ENCODE data around the gene B4GALNT3. TPM values are rescaled to one million over a fixed set of nuclear protein-coding genes. Genes with fewer than 3 reads are reported as not detected.

B4GALNT3 gene
- total and polyA plus RNA-seq, 2 experiments from 2014 or later: 0.11 TPM; not detected in 1

DNA sequence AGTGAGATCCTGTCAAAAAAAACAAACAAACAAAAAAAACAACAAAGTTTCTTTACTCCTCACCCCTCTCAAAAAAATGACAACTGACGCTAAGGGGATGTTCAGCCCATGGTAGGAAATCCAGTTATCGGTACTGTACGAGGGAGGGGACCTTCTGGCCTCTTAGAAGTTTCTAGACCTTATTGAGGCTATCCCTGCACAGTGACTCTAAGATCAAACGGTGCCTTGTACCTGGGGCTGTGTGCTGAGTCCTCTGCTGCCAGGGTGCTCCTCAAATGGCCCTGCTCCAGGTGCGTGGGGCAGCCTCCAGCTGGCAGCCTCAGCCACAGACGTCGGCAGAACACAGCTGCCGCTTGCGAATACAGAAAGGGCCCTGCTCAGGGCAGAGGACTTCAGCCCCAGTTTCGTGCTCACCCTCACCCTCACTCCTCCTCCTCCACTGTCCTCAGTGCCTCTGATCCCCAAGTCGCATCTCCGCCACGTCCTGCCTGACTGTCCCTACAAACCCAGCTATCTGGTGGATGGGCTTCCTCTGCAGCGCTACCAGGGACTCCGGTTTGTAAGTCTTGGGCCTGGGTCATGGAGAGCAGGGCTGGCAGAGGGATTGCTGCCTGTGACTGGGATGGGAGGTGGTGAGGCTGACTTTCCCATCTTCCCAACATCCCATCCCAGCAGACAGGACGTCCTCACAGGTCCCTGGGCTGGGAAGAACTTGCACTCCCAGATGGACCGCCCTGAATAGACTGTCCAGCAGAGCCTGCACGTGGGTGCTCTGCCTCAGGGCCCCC is 90.9 kb downstream of the B4GALNT3 start:
- in situ Hi-C loops (cut with MboI): loop anchor here (5.0 kb wide), 1 partner anchor 103 kb away; no protein-coding TSS in a partner anchor
- Histone ChIP-seq H3K27me3 (replicated peaks; ENCODE audit: insufficient read depth) (peaks cover 26% of the 10 kb centered on the region), H3K27ac (no peak overlapping the region), H3F3A (ENCODE audit: insufficient read depth) (no peaks in the 10 kb centered on the region), H3K4me2 (ENCODE audit: unreplicated experiment) (no peak overlapping the region), H3K9ac (no peak overlapping the region), H4K20me1 (ENCODE audit: insufficient read depth) (no peaks in the 10 kb centered on the region), H3K4me1 (ENCODE audit: insufficient read depth) (peaks cover 5% of the 10 kb centered on the region; the same call in 1 of the 2 replicates), H3K9me3 (ENCODE audit: low read depth) (no peaks in the 10 kb centered on the region), H2AFZ (no peak overlapping the region), H3K4me3 (no peak overlapping the region), H3K9me2 (ENCODE audit: insufficient read depth) (no peaks in the 10 kb centered on the region), H3K36me3 (ENCODE audit: low read depth) (no peaks in the 10 kb centered on the region), H3K79me2 (ENCODE audit: insufficient read depth) (no peaks in the 10 kb centered on the region)
- WGBS, 2 experiments (ENCODE audit: low coverage in 1 of 2, low lambda C conversion rate in 2 of 2, missing lambda C conversion rate in 2 of 2): 72 to 75% methylated on average over 18 of the region's 18 CpGs
- TF ChIP-seq EZH2 (IDR thresholded peaks at IDR 0.05; ENCODE audit: insufficient read depth, poor library complexity, severe bottlenecking) (no peak), EZH2phosphoT487 (IDR thresholded peaks at IDR 0.05; ENCODE audit: insufficient read depth, low read depth) (no peak)
- DNase-seq: no peak

GRCh38 chr12:552466-552865 is 92.7 kb downstream of the B4GALNT3 start:
- Histone ChIP-seq H3K79me2 (ENCODE audit: insufficient read depth) (no peaks in the 10 kb centered on the region), H2AFZ (no peak overlapping the region), H3K27ac (no peak overlapping the region), H3K9ac (no peak overlapping the region), H3K4me3 (no peak overlapping the region), H3K4me1 (ENCODE audit: insufficient read depth) (peaks cover under 1% of the 10 kb centered on the region; the same call in 1 of the 2 replicates), H3K36me3 (ENCODE audit: low read depth) (no peaks in the 10 kb centered on the region), H3K9me3 (ENCODE audit: low read depth) (no peaks in the 10 kb centered on the region), H3K9me2 (ENCODE audit: insufficient read depth) (no peaks in the 10 kb centered on the region), H4K20me1 (ENCODE audit: insufficient read depth) (no peaks in the 10 kb centered on the region), H3F3A (ENCODE audit: insufficient read depth) (no peaks in the 10 kb centered on the region), H3K27me3 (replicated peaks; ENCODE audit: insufficient read depth) (peaks cover 26% of the 10 kb centered on the region), H3K4me2 (ENCODE audit: unreplicated experiment) (no peak overlapping the region)
- in situ Hi-C loops (cut with MboI): loop anchor here (5.0 kb wide), 1 partner anchor 105 kb away; no protein-coding TSS in a partner anchor
- DNase-seq: peak; percentile 41
- WGBS, 2 experiments (ENCODE audit: low coverage in 1 of 2, low lambda C conversion rate in 2 of 2, missing lambda C conversion rate in 2 of 2): 20 to 21% methylated on average over 6 of the region's 6 CpGs
- no peak for TF ChIP-seq EZH2 (IDR thresholded peaks at IDR 0.05; ENCODE audit: insufficient read depth, poor library complexity, severe bottlenecking)
- TF ChIP-seq EZH2phosphoT487 (IDR thresholded peaks at IDR 0.05; ENCODE audit: insufficient read depth, low read depth): no peak

DNA sequence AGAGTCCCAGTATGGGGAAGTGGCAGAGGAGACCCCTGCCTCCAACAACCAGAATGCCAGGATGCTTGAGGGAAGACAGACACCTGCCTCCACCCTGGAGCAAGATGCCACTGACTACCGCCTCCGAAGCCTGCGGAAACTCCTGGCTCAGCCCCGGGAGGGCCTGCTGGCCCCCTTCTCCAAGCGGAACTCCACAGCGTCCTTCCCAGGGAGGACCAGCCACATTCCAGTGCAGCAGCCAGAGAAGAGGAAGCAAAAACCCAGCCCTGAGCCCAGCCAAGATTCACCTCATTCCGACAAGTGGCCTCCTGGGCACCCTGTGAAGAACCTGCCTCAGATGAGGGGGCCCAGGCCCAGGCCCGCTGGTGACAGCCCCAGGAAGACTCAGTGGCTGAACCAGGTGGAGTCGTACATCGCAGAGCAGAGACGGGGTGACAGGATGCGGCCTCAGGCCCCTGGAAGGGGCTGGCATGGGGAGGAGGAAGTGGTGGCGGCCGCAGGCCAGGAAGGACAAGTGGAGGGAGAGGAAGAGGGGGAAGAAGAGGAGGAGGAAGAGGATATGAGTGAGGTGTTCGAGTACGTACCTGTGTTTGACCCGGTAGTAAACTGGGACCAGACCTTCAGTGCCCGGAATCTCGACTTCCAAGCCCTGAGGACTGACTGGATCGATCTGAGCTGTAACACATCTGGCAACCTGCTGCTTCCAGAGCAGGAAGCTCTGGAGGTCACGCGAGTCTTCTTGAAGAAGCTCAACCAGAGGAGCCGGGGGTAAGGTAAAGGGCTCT is 93.7 kb downstream of the B4GALNT3 start:
- no peak overlapping the region for H2AFZ ChIP-seq
- DNase-seq: no peak
- in situ Hi-C loops (cut with MboI): loop anchor here (5.0 kb wide), 1 partner anchor 106 kb away; no protein-coding TSS in a partner anchor
- TF ChIP-seq EZH2 (IDR thresholded peaks at IDR 0.05; ENCODE audit: insufficient read depth, poor library complexity, severe bottlenecking): no peak
- no peak for TF ChIP-seq EZH2phosphoT487 (IDR thresholded peaks at IDR 0.05; ENCODE audit: insufficient read depth, low read depth)
- H3K27me3 ChIP-seq (replicated peaks; ENCODE audit: insufficient read depth): peaks cover 26% of the 10 kb centered on the region
- H3K9ac ChIP-seq: no peak overlapping the region
- no peaks in the 10 kb centered on the region for H3K36me3 ChIP-seq (ENCODE audit: low read depth)
- no peaks in the 10 kb centered on the region for H4K20me1 ChIP-seq (ENCODE audit: insufficient read depth)
- H3K4me1 ChIP-seq (ENCODE audit: insufficient read depth): no peaks in the 10 kb centered on the region
- H3K4me2 ChIP-seq (ENCODE audit: unreplicated experiment): no peak overlapping the region
- H3K9me2 ChIP-seq (ENCODE audit: insufficient read depth): no peaks in the 10 kb centered on the region
- H3K4me3 ChIP-seq: no peak overlapping the region
- H3K79me2 ChIP-seq (ENCODE audit: insufficient read depth): no peaks in the 10 kb centered on the region
- WGBS, 2 experiments (ENCODE audit: low coverage in 1 of 2, low lambda C conversion rate in 2 of 2, missing lambda C conversion rate in 2 of 2): 73 to 75% methylated on average over 22 to 23 of the region's 23 CpGs
- no peaks in the 10 kb centered on the region for H3F3A ChIP-seq (ENCODE audit: insufficient read depth)
- H3K9me3 ChIP-seq (ENCODE audit: low read depth): no peaks in the 10 kb centered on the region
- no peak overlapping the region for H3K27ac ChIP-seq

DNA sequence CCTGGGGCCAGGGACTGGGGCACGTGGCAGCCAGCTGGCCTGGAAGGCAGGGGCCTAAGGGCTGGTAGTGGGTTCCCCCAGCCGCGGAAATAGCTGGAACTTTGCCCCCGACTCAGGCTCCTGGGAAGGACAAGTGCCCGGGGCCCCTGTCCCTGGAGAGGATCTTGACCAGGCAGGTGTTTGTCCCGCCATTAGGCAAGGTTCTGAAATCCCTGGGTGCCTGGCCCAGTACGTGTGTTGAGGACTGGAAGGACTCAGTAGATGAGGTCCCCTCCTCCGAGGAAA is 94.2 kb downstream of the B4GALNT3 start:
- no peaks in the 10 kb centered on the region for H3K9me3 ChIP-seq (ENCODE audit: low read depth)
- H3K27ac ChIP-seq: no peak overlapping the region
- no peaks in the 10 kb centered on the region for H3F3A ChIP-seq (ENCODE audit: insufficient read depth)
- DNase-seq: no peak
- no peaks in the 10 kb centered on the region for H3K36me3 ChIP-seq (ENCODE audit: low read depth)
- no peak overlapping the region for H3K4me3 ChIP-seq
- H4K20me1 ChIP-seq (ENCODE audit: insufficient read depth): no peaks in the 10 kb centered on the region
- no peaks in the 10 kb centered on the region for H3K79me2 ChIP-seq (ENCODE audit: insufficient read depth)
- no peaks in the 10 kb centered on the region for H3K9me2 ChIP-seq (ENCODE audit: insufficient read depth)
- no peak for TF ChIP-seq EZH2phosphoT487 (IDR thresholded peaks at IDR 0.05; ENCODE audit: insufficient read depth, low read depth)
- TF ChIP-seq EZH2 (IDR thresholded peaks at IDR 0.05; ENCODE audit: insufficient read depth, poor library complexity, severe bottlenecking): no peak
- no peak overlapping the region for H3K9ac ChIP-seq
- WGBS, 2 experiments (ENCODE audit: low coverage in 1 of 2, low lambda C conversion rate in 2 of 2, missing lambda C conversion rate in 2 of 2): 58 to 68% methylated on average over 8 of the region's 8 CpGs
- peaks cover 27% of the 10 kb centered on the region for H3K27me3 ChIP-seq (replicated peaks; ENCODE audit: insufficient read depth)
- H3K4me2 ChIP-seq (ENCODE audit: unreplicated experiment): no peak overlapping the region
- in situ Hi-C loops (cut with MboI): loop anchor here (5.0 kb wide), 1 partner anchor 107 kb away; no protein-coding TSS in a partner anchor
- no peak overlapping the region for H2AFZ ChIP-seq
- H3K4me1 ChIP-seq (ENCODE audit: insufficient read depth): no peaks in the 10 kb centered on the region
